Spleen (tissue), 11 donors: ENCODE data around the gene INVS. TPM values are rescaled to one million over a fixed set of nuclear protein-coding genes. Genes with fewer than 3 reads are reported as not detected.

Experiments used
- DNase-seq: peaks from one replicate; pipeline ENCODE4 v3.0.0-alpha.2; 2020
- H3K27ac ChIP-seq, 8 donors: fragments of 200-600 bp; sonication (generic) in 7 of 8; 1 replicate in 4 of 8; 2 replicates in 4 of 8; pipeline versions ENCODE4 v1.5.0 to v1.8.0; 2016 to 2021; ENCODE audit warnings: inconsistent platforms in 4 of 8, mild to moderate bottlenecking in 4 of 8, moderate library complexity in 1 of 8
- H3K27me3 ChIP-seq, 7 donors: fragments of 200-600 bp; sonication (generic) in 6 of 7; replicated peaks in 1 of 7; 1 replicate in 4 of 7; 2 replicates in 3 of 7; pipeline versions ENCODE4 v1.5.0 to v1.8.0; 2016 to 2021; ENCODE audit warnings: inconsistent platforms in 3 of 7, mild to moderate bottlenecking in 1 of 7
- H3K36me3 ChIP-seq, 6 donors: fragments of 200-600 bp; sonication (generic) in 5 of 6; 1 replicate in 4 of 6; 2 replicates in 2 of 6; pipeline versions ENCODE4 v1.5.0 to v1.8.0; 2016 to 2021; ENCODE audit warnings: inconsistent platforms in 2 of 6
- H3K4me1 ChIP-seq, 6 donors: fragments of 200-600 bp; sonication (generic) in 5 of 6; 1 replicate in 3 of 6; 2 replicates in 3 of 6; pipeline versions ENCODE4 v1.5.0 to v1.8.0; 2016 to 2021; ENCODE audit warnings: inconsistent platforms in 3 of 6
- H3K4me3 ChIP-seq, 8 donors: fragments of 200-600 bp; sonication (generic) in 7 of 8; 1 replicate in 4 of 8; 2 replicates in 4 of 8; pipeline versions ENCODE4 v1.5.0 to v1.8.0; 2016 to 2021; ENCODE audit warnings: inconsistent platforms in 4 of 8, mild to moderate bottlenecking in 4 of 8, moderate library complexity in 2 of 8
- H3K9me3 ChIP-seq, 8 donors: fragments of 200-600 bp; sonication (generic) in 7 of 8; 1 replicate in 4 of 8; 2 replicates in 4 of 8; pipeline versions ENCODE4 v1.5.0 to v1.8.0; 2016 to 2021; ENCODE audit warnings: inconsistent platforms in 4 of 8
- CTCF ChIP-seq, 11 experiments: fragments of 200-600 bp in 7 of 11; fragments of 450-650 bp in 4 of 11; sonication (generic) in 4 of 11; IDR thresholded peaks in 8 of 11; conservative IDR thresholded peaks in 3 of 11; 1 replicate in 7 of 11; 2 replicates in 4 of 11; pipeline versions ENCODE4 v1.4.0 to v1.8.0; 2016 to 2021; ENCODE audit warnings: antibody characterized with exemption in 11 of 11, inconsistent platforms in 4 of 11, mild to moderate bottlenecking in 1 of 11
- POLR2A ChIP-seq, 3 donors: fragments of 450-650 bp; IDR thresholded peaks; one replicate each; pipeline ENCODE4 v1.5.1; 2017; ENCODE audit warnings: antibody characterized with exemption in 3 of 3, mild to moderate bottlenecking in 1 of 3
- POLR2AphosphoS5 ChIP-seq, 3 donors: sonication (generic); formaldehyde crosslinking; IDR thresholded peaks; one replicate each; pipeline ENCODE4 v1.5.1; 2017; ENCODE audit warnings: antibody characterized with exemption in 3 of 3
- WGBS, 5 donors: extraction: QIAGEN DNeasy Blood & Tissue Kit in 3 of 5; methylation state at CpG; one replicate each; pipeline versions ENCODE4 v1.1.5 to v1.1.7; 2013 to 2018; 5-methylcytosine and 5-hydroxymethylcytosine counted together
- intact Hi-C: fragments of 100-400 bp; cut with DNase I; formaldehyde crosslinking; loops from one replicate; pipeline ENCODE4 v1.15.0; 2023; ENCODE audit warnings: low total_unique reads
- polyA plus RNA-seq, 3 donors: library from polyadenylated mRNA; stranded (reverse); fragments of 200-250 nt; gene quantifications; one replicate each; pipeline ENCODE4 v1.2.1, GENCODE V29; 2013
- total RNA-seq, 7 donors: library from RNA; depleted of rRNA in 3 of 7; stranded (reverse); fragments of >200 nt in 3 of 7; fragmentation: NEBNext Ultra II Directional in 4 of 7; extraction: Animal tissue kit (Norgen Biotek cat#: 25700) in 4 of 7; gene quantifications; one replicate each; pipeline versions ENCODE4 v1.1.0 to v1.2.1, GENCODE V29; 2016 to 2021
- donor health status: healthy with polysubstance abuse.
- donor health status: DM: no; HTN: no; CAD: no; lungs with moderate emphysema.
- donor health status: DM: no; HTN: no; CAD: no.
- donor health status: Bipolar disorder and iron deficiency.
- donor health status: healthy.
- donor health status: DM: no; HTN: no; CAD: no.
- donor health status: DM: yes; HTN: yes; CAD: no.

Gene INVS
- total and polyA plus RNA-seq, 10 donors: 3.0 to 49.5 (median 25.9) TPM

GRCh38 chr9:100170556-100170955, 71.5 kb downstream of the INVS start:
- no peaks in the 10 kb centered on the region for H3K4me1 ChIP-seq
- no peak overlapping the region for H3K4me3 ChIP-seq
- no peaks in the 10 kb centered on the region for H3K27me3 ChIP-seq
- no peak for DNase-seq
- peaks cover 0 to 28% (median 9%) of the 10 kb centered on the region in 6 donors for H3K36me3 ChIP-seq
- H3K27ac ChIP-seq: no peak overlapping the region
- no peak for TF ChIP-seq CTCF (IDR thresholded peaks at IDR 0.05 in 8 of 11, conservative IDR thresholded peaks at IDR 0.05 in 3 of 11)
- no peak for TF ChIP-seq POLR2A (IDR thresholded peaks at IDR 0.05)
- TF ChIP-seq POLR2AphosphoS5 (IDR thresholded peaks at IDR 0.05): no peak
- intact Hi-C loops: no loop called here
- H3K9me3 ChIP-seq: peaks cover 0 to 19% (median 13%) of the 10 kb centered on the region in 8 donors

GRCh38 chr9:100186356-100186755, 87.3 kb downstream of the INVS start:
- TF ChIP-seq POLR2A (IDR thresholded peaks at IDR 0.05) (no peak), CTCF (IDR thresholded peaks at IDR 0.05 in 8 of 11, conservative IDR thresholded peaks at IDR 0.05 in 3 of 11) (no peak), POLR2AphosphoS5 (IDR thresholded peaks at IDR 0.05) (no peak)
- Histone ChIP-seq H3K4me1 (no peaks in the 10 kb centered on the region), H3K27ac (no peak overlapping the region), H3K4me3 (no peak overlapping the region), H3K9me3 (peaks cover 14 to 75% (median 67%) of the 10 kb centered on the region in 8 donors), H3K27me3 (no peaks in the 10 kb centered on the region), H3K36me3 (peaks cover 0 to 6% (median 0%) of the 10 kb centered on the region in 6 donors)
- no peak for DNase-seq
- WGBS, 5 donors: 73 to 95% (median 86%) methylated on average over 1 of the region's 1 CpG
- intact Hi-C loops: no loop called here

- TF ChIP-seq POLR2A (IDR thresholded peaks at IDR 0.05) (no peak), CTCF (IDR thresholded peaks at IDR 0.05 in 8 of 11, conservative IDR thresholded peaks at IDR 0.05 in 3 of 11) (no peak), POLR2AphosphoS5 (IDR thresholded peaks at IDR 0.05) (no peak)
- Histone ChIP-seq H3K4me1 (no peaks in the 10 kb centered on the region), H3K36me3 (peaks cover 0 to 26% (median 0%) of the 10 kb centered on the region in 6 donors), H3K4me3 (no peak overlapping the region), H3K27ac (no peak overlapping the region), H3K27me3 (no peaks in the 10 kb centered on the region), H3K9me3 (peaks cover 18 to 76% (median 67%) of the 10 kb centered on the region in 8 donors)
- intact Hi-C loops: no loop called here
- 91 to 98% (median 97%) methylated on average over 2 of the region's 2 CpGs for WGBS, 5 donors
- DNase-seq: no peak
Measured at GRCh38 chr9:100190339-100190738, 91.3 kb downstream of the INVS start.

- Histone ChIP-seq H3K4me3 (no peak overlapping the region), H3K9me3 (peaks cover 18 to 70% (median 63%) of the 10 kb centered on the region in 8 donors), H3K27me3 (no peaks in the 10 kb centered on the region), H3K36me3 (peaks cover 0 to 28% (median 0%) of the 10 kb centered on the region in 6 donors), H3K27ac (no peak overlapping the region), H3K4me1 (no peaks in the 10 kb centered on the region)
- no peak for DNase-seq
- intact Hi-C loops: no loop called here
- TF ChIP-seq CTCF (IDR thresholded peaks at IDR 0.05 in 8 of 11, conservative IDR thresholded peaks at IDR 0.05 in 3 of 11) (no peak), POLR2A (IDR thresholded peaks at IDR 0.05) (no peak), POLR2AphosphoS5 (IDR thresholded peaks at IDR 0.05) (no peak)
Measured at GRCh38 chr9:100191264-100191663, 92.2 kb downstream of the INVS start.
